A549 (cell line): ENCODE measurements around the gene SLC9A9.

ENCODE experiments used
- TP53 ChIP-seq: fragments of 250-450 bp; sonication (Bioruptor Pico); IDR thresholded peaks from 2 replicates; pipeline ENCODE4 v1.5.0; 2021; ENCODE audit warnings: mild to moderate bottlenecking, moderate library complexity
- TF ChIP-seq, protein P1 (sequence below): fragments of >200 bp; sonication (Bioruptor Twin); formaldehyde crosslinking; IDR thresholded peaks from 3 replicates; pipeline ENCODE4 v1.5.1; 2016

DNA sequence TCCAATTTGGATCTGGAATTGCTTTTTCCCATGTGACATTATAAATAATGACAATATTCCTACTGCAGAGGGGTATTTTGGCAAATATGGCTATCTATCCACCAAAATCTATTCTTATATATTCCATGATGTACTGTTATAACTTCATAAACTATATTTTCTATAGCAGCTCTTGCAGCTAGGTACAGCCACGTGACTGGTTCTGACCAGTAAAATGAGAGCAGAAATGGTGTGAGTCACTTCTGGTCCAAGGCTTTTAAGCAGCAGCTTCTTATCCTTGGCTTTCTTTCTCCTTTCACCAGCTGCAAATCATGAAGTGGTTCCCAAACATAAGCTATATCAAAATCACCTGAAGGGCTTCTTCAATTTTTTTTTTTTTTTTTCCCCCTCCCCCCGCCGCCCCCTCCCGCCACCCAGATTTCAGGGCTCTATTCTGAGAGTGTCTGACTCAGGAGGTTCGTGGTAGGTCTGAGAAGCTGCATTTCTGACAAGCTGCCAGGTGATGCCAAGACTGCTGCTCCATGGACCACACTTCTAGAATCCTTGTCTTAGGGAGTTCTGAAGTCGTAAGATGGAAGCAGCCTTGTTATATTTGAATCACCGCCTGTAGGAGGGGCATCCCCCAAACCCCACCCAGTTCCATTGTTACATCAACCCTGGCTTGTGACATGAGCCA is 371.2 kb downstream of the SLC9A9 start:
- TF ChIP-seq, protein P1, sequence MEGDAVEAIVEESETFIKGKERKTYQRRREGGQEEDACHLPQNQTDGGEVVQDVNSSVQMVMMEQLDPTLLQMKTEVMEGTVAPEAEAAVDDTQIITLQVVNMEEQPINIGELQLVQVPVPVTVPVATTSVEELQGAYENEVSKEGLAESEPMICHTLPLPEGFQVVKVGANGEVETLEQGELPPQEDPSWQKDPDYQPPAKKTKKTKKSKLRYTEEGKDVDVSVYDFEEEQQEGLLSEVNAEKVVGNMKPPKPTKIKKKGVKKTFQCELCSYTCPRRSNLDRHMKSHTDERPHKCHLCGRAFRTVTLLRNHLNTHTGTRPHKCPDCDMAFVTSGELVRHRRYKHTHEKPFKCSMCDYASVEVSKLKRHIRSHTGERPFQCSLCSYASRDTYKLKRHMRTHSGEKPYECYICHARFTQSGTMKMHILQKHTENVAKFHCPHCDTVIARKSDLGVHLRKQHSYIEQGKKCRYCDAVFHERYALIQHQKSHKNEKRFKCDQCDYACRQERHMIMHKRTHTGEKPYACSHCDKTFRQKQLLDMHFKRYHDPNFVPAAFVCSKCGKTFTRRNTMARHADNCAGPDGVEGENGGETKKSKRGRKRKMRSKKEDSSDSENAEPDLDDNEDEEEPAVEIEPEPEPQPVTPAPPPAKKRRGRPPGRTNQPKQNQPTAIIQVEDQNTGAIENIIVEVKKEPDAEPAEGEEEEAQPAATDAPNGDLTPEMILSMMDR, result no peak
- no peak for TF ChIP-seq TP53 (CRISPR knock-in tag)
